Heart left ventricle (tissue), 16 donors: ENCODE data around the gene PGLYRP2. TPM values are rescaled to one million over a fixed set of nuclear protein-coding genes. Genes with fewer than 3 reads are reported as not detected.

ENCODE experiments used
- ATAC-seq, 4 donors: fragments of 200-7000 bp; cut with Tn5 transposase; one replicate each; pipeline ENCODE4 v1.9.1; 2020 to 2022; ENCODE audit warnings: moderate library complexity in 4 of 4, mild to moderate bottlenecking in 3 of 4, moderate number of reproducible peaks in 1 of 4
- DNase-seq, 5 donors: peaks; one replicate each; pipeline ENCODE4 v3.0.0-alpha.2; 2020
- H3K27ac ChIP-seq, 12 donors: fragments of 200-600 bp; sonication (generic) in 4 of 12; one replicate each; pipeline versions ENCODE4 v1.5.0 to v1.8.0; 2016 to 2022; ENCODE audit warnings: mild to moderate bottlenecking in 2 of 12
- H3K27me3 ChIP-seq, 9 donors: fragments of 200-600 bp; sonication (generic) in 2 of 9; one replicate each; pipeline versions ENCODE4 v1.5.1 to v1.8.0; 2016 to 2022; ENCODE audit warnings: mild to moderate bottlenecking in 3 of 9
- H3K36me3 ChIP-seq, 9 donors: fragments of 200-600 bp; sonication (generic) in 2 of 9; one replicate each; pipeline versions ENCODE4 v1.5.0 to v1.8.0; 2018 to 2022; ENCODE audit warnings: mild to moderate bottlenecking in 2 of 9
- H3K4me1 ChIP-seq, 12 donors: fragments of 200-600 bp; sonication (generic) in 4 of 12; one replicate each; pipeline versions ENCODE4 v1.5.0 to v1.8.0; 2016 to 2022; ENCODE audit warnings: mild to moderate bottlenecking in 3 of 12
- H3K4me3 ChIP-seq, 12 donors: fragments of 200-600 bp; sonication (generic) in 4 of 12; one replicate each; pipeline versions ENCODE4 v1.5.0 to v1.8.0; 2017 to 2022; ENCODE audit warnings: mild to moderate bottlenecking in 9 of 12, moderate library complexity in 4 of 12
- H3K9me3 ChIP-seq, 12 donors: fragments of 200-600 bp; sonication (generic) in 4 of 12; one replicate each; pipeline versions ENCODE4 v1.5.0 to v1.8.0; 2016 to 2022; ENCODE audit warnings: mild to moderate bottlenecking in 1 of 12
- CTCF ChIP-seq, 12 donors: fragments of 200-600 bp; sonication (generic) in 4 of 12; IDR thresholded peaks; one replicate each; pipeline versions ENCODE4 v1.5.0 to v1.8.0; 2018 to 2022; ENCODE audit warnings: antibody characterized with exemption in 12 of 12, mild to moderate bottlenecking in 5 of 12
- POLR2A ChIP-seq, 2 donors: fragments of 450-650 bp; IDR thresholded peaks; one replicate each; pipeline ENCODE4 v1.6.1; 2017; ENCODE audit warnings: antibody characterized with exemption in 2 of 2, mild to moderate bottlenecking in 2 of 2, moderate library complexity in 2 of 2
- WGBS, 4 donors: extraction: QIAGEN DNeasy Blood & Tissue Kit in 2 of 4; methylation state at CpG; one replicate each; pipeline versions ENCODE4 v1.1.5 to v1.1.7; 2013 to 2018; 5-methylcytosine and 5-hydroxymethylcytosine counted together
- intact Hi-C, 10 donors: fragments of 100-400 bp; cut with DNase I; formaldehyde crosslinking; loops; one replicate each; pipeline versions ENCODE4 v1.11.1 to v1.14.2; 2022
- polyA plus RNA-seq, 2 donors: library from polyadenylated mRNA; stranded (reverse); fragments of 200-250 nt; gene quantifications; one replicate each; pipeline ENCODE4 v1.2.3, GENCODE V29; 2013
- total RNA-seq, 9 donors: library from RNA; depleted of rRNA in 2 of 9; stranded (reverse); fragments of >200 nt in 2 of 9; fragmentation: NEBNext Ultra II Directional in 3 of 9; extraction: Animal tissue kit (Norgen Biotek cat#: 25700) in 3 of 9; gene quantifications; one replicate each; pipeline versions ENCODE4 v1.1.0 to v1.2.4, GENCODE V29; 2016 to 2023
- donor health status: ischemic (EF 13 %, LVEDD 7.1; RV severe dilation, severe dysfunction).
- donor health status: healthy with polysubstance abuse.
- donor health status: DM: no; HTN: yes; CAD: no.
- donor health status: DM: no; HTN: no; CAD: no.
- donor health status: ischemic (EF 25% LVEDD 6.9; RV normal size, moderate dysfunction).
- donor health status: ischemic (EF 25% LVEDD 5.7; RV mildly dilated, moderate dysfunction).
- donor health status: healthy.
- donor health status: DM: yes; HTN: yes; CAD: no.
- donor health status: ischemic (EF 35%, LVEDD 5.7; RV mildly dilated, moderate dysfunction).
- donor health status: nonischemic (EF 11% LVEDD 7.7; RV severe dilation, severe dysfunction).
- donor health status: DM: yes; HTN: yes; CAD: no.
- donor health status: PGD.
- donor health status: ischemic (EF 29% LVEDD 5.4; RV normal size, mild dysfunction).
- donor health status: nonischemic (EF 23%, LVEDD 6.1; RV moderate dilation, normal function).

PGLYRP2 gene
- total and polyA plus RNA-seq, 11 donors = not detected

- WGBS, 4 donors = 81 to 93% (median 85%) methylated on average over 16 to 25 of the region's 25 CpGs
Measured at GRCh38 chr19:15439078-15439799, 40.1 kb downstream of the PGLYRP2 start.

GRCh38 chr19:15438577-15438976, 40.7 kb downstream of the PGLYRP2 start:
- intact Hi-C loops = no loop called here
- ATAC-seq = no peak
- H3K4me3 ChIP-seq = no peak overlapping the region
- TF ChIP-seq CTCF (IDR thresholded peaks at IDR 0.05) = no peak
- TF ChIP-seq POLR2A (IDR thresholded peaks at IDR 0.05) = no peak
- H3K4me1 ChIP-seq = peaks cover 0 to 15% (median 2%) of the 10 kb centered on the region in 12 donors
- peak in 1 of 5 donors; percentile 54 for DNase-seq
- WGBS, 4 donors = 95 to 96% (median 95%) methylated on average over 16 to 27 of the region's 27 CpGs
- no peaks in the 10 kb centered on the region for H3K27me3 ChIP-seq
- no peaks in the 10 kb centered on the region for H3K9me3 ChIP-seq
- H3K27ac ChIP-seq = no peak overlapping the region
- peaks cover 0 to 22% (median 4%) of the 10 kb centered on the region in 9 donors for H3K36me3 ChIP-seq

More at GRCh38 chr19:15439078-15439799, 40.1 kb downstream of the PGLYRP2 start:
- DNase-seq (no peak), ATAC-seq (no peak)
- intact Hi-C loops = no loop called here
- Histone ChIP-seq H3K36me3 (peaks cover 0 to 22% (median 4%) of the 10 kb centered on the region in 9 donors), H3K4me3 (no peak overlapping the region), H3K9me3 (no peaks in the 10 kb centered on the region), H3K4me1 (peaks cover 0 to 19% (median 6%) of the 10 kb centered on the region in 12 donors), H3K27me3 (no peaks in the 10 kb centered on the region), H3K27ac (no peak overlapping the region)
- TF ChIP-seq POLR2A (IDR thresholded peaks at IDR 0.05) (no peak), CTCF (IDR thresholded peaks at IDR 0.05) (no peak)

- intact Hi-C loops = no loop called here
- WGBS, 4 donors = 90 to 95% (median 92%) methylated on average over 2 of the region's 2 CpGs
- Histone ChIP-seq H3K27me3 (no peaks in the 10 kb centered on the region), H3K9me3 (no peaks in the 10 kb centered on the region), H3K4me3 (no peak overlapping the region), H3K27ac (peak overlapping the region in 1 of 12 donors; percentile 36), H3K36me3 (peaks cover 0 to 22% (median 4%) of the 10 kb centered on the region in 9 donors), H3K4me1 (peaks cover 0 to 16% (median 5%) of the 10 kb centered on the region in 12 donors)
- no peak for ATAC-seq
- no peak for TF ChIP-seq CTCF (IDR thresholded peaks at IDR 0.05)
- TF ChIP-seq POLR2A (IDR thresholded peaks at IDR 0.05) = no peak
- DNase-seq = no peak
Measured at GRCh38 chr19:15438124-15438496, 41.2 kb downstream of the PGLYRP2 start.

GRCh38 chr19:15437355-15438123, 41.8 kb downstream of the PGLYRP2 start:
- DNase-seq (no peak), ATAC-seq (no peak)
- H3K4me1 ChIP-seq = peaks cover 0 to 17% (median 6%) of the 10 kb centered on the region in 12 donors
- H3K9me3 ChIP-seq = no peaks in the 10 kb centered on the region
- peaks cover 0 to 22% (median 4%) of the 10 kb centered on the region in 9 donors for H3K36me3 ChIP-seq
- 83 to 88% (median 86%) methylated on average over 10 of the region's 10 CpGs for WGBS, 4 donors
- H3K4me3 ChIP-seq = no peak overlapping the region
- TF ChIP-seq CTCF (IDR thresholded peaks at IDR 0.05) (peak in 2 of 12 donors; percentile 16 to 19), POLR2A (IDR thresholded peaks at IDR 0.05) (no peak)
- peak overlapping the region in 1 of 12 donors; percentile 36 for H3K27ac ChIP-seq
- intact Hi-C loops = no loop called here
- H3K27me3 ChIP-seq = no peaks in the 10 kb centered on the region
